Aorta (tissue), 5 donors: Measurements from ENCODE around the gene TLE3. TPM values are rescaled to one million over a fixed set of nuclear protein-coding genes. Genes with fewer than 3 reads are reported as not detected.

Experiments used
- ATAC-seq: fragments of 200-7000 bp; cut with Tn5 transposase; one replicate; pipeline ENCODE4 v1.9.1; 2022; ENCODE audit warnings: moderate library complexity; ENCODE audit not compliant: low FRiP score
- DNase-seq, 2 donors: peaks; one replicate each; pipeline ENCODE4 v3.0.0-alpha.2; 2020
- H3K27ac ChIP-seq, 2 donors: one replicate each; pipeline ENCODE4 v1.5.1; 2013; ENCODE audit warnings: low read length in 2 of 2, mild to moderate bottlenecking in 2 of 2, moderate library complexity in 2 of 2, control low read depth in 1 of 2, inconsistent platforms in 1 of 2, low read depth in 1 of 2
- H3K27me3 ChIP-seq, 2 donors: one replicate each; pipeline ENCODE4 v1.6.1; 2013; ENCODE audit warnings: control low read depth in 1 of 2, low read length in 1 of 2, mild to moderate bottlenecking in 1 of 2, moderate library complexity in 1 of 2; ENCODE audit not compliant: insufficient read depth in 2 of 2, control insufficient read depth in 1 of 2
- H3K36me3 ChIP-seq, 2 donors: one replicate each; pipeline ENCODE4 v1.6.1; 2013; ENCODE audit warnings: control low read depth in 1 of 2, low read length in 1 of 2, mild to moderate bottlenecking in 1 of 2; ENCODE audit not compliant: insufficient read depth in 2 of 2, control insufficient read depth in 1 of 2
- H3K4me1 ChIP-seq, 2 donors: one replicate each; pipeline ENCODE4 v1.6.1; 2013; ENCODE audit warnings: low read length in 2 of 2, control low read depth in 1 of 2, mild to moderate bottlenecking in 1 of 2, moderate library complexity in 1 of 2; ENCODE audit not compliant: insufficient read depth in 2 of 2, control insufficient read depth in 1 of 2
- H3K4me3 ChIP-seq, 2 donors: one replicate each; pipeline ENCODE4 v1.5.1; 2013; ENCODE audit warnings: low read length in 2 of 2, control low read depth in 1 of 2, mild to moderate bottlenecking in 1 of 2
- H3K9me3 ChIP-seq: one replicate; pipeline ENCODE4 v1.6.1; 2013; ENCODE audit warnings: mild to moderate bottlenecking, low read length; ENCODE audit not compliant: control insufficient read depth
- WGBS, 2 donors: extraction: QIAGEN DNeasy Blood & Tissue Kit; methylation state at CpG; one replicate each; pipeline ENCODE4 v1.1.7; 2013; 5-methylcytosine and 5-hydroxymethylcytosine counted together
- intact Hi-C, 2 donors: fragments of 100-400 bp; cut with DNase I; formaldehyde crosslinking; loops; one replicate each; pipeline versions ENCODE4 v1.14.2 to v1.15.0; 2022
- polyA plus RNA-seq, 2 donors: library from polyadenylated mRNA; stranded (reverse); fragments of 200-250 nt; gene quantifications; one replicate each; pipeline ENCODE4 v1.2.3, GENCODE V29; 2013
- total RNA-seq, 2 donors: library from RNA; stranded (reverse); fragmentation: NEBNext Ultra II Directional; extraction: Animal tissue kit (Norgen Biotek cat#: 25700); gene quantifications; one replicate each; pipeline ENCODE4 v1.2.1, GENCODE V29; 2021
- donor health status: healthy with polysubstance abuse.
- donor health status: Bipolar disorder and iron deficiency.
- donor health status: DM: no; HTN: no; CAD: no.
- donor health status: DM: no; HTN: no; CAD: no.
- donor health status: DM: yes; HTN: yes; CAD: no.

The TLE3 gene
- total and polyA plus RNA-seq, 4 donors, result 8.3 to 89.9 (median 28.2) TPM

DNA sequence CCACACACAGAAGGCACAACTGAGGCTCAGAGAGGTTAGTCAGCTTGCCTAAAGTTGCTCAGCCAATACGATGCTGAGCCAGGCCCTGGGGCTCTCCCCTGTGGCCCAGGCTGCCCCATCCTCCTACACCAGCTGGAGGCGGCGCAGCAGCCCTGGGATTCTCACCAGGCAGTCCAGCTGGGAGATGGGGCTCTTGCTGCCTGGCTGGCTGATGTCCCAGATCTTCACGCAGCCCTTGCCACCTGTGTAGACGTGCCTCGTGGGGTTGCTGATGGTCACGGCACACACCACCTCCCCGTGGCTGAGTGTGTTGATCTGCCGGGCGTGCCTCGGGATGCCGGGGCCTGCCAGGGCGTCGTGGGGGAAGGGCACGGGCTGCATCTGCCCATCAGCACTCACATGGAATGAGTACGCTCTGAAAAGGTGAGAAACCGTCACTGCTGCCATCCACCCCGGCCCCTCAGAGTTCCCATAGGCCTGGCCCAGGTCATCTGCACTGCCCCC lies 42.8 kb downstream of the TLE3 start:
- DNase-seq (peak; percentile 28 to 54), ATAC-seq (no peak)
- no peak overlapping the region for H3K4me3 ChIP-seq
- intact Hi-C loops, result no loop called here
- peaks cover 0 to 19% of the 10 kb centered on the region in 2 donors for H3K36me3 ChIP-seq
- no peaks in the 10 kb centered on the region for H3K4me1 ChIP-seq
- 87 to 92% methylated on average over 18 of the region's 18 CpGs for WGBS, 2 donors
- no peak overlapping the region for H3K27ac ChIP-seq
- H3K9me3 ChIP-seq, result no peaks in the 10 kb centered on the region
- no peaks in the 10 kb centered on the region for H3K27me3 ChIP-seq

GRCh38 chr15:70054366-70054765 lies 43.4 kb downstream of the TLE3 start:
- H3K36me3 ChIP-seq, result peaks cover 0 to 15% of the 10 kb centered on the region in 2 donors
- intact Hi-C loops, result no loop called here

DNA sequence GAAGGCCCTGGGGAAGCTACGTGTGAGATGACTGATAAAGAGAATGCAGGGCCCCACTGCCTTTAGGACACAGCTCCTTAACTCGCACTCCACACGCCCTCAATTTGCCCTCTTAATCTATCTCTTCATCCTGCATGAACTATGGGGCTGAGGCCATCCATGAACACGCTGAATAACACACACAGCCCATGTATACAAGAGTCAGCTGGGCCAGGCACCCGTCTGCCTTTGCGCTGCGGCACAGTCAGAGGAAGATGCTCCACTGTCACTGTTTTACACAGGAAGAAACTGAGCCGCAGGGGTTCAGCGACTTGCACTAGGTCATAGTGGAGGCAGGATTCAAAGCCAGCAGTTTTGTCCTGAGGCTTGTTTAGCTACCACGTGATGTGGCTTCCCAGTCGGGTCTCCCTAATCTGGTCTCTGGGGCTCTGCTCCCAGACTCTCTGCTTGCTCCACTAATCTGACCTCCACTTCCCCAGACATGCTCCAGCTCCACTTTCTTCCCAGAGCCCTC lies 43.9 kb downstream of the TLE3 start:
- 83 to 89% methylated on average over 11 of the region's 11 CpGs for WGBS, 2 donors
- Histone ChIP-seq H3K36me3 (peaks cover 0 to 15% of the 10 kb centered on the region in 2 donors), H3K4me1 (no peaks in the 10 kb centered on the region), H3K27me3 (no peaks in the 10 kb centered on the region), H3K27ac (no peak overlapping the region), H3K9me3 (no peaks in the 10 kb centered on the region), H3K4me3 (no peak overlapping the region)
- DNase-seq (peak in 1 of 2 donors; percentile 53), ATAC-seq (no peak)
- intact Hi-C loops, result no loop called here

More at GRCh38 chr15:70054366-70054765, 43.4 kb downstream of the TLE3 start:
- no peak for ATAC-seq
- Histone ChIP-seq H3K4me3 (no peak overlapping the region), H3K9me3 (no peaks in the 10 kb centered on the region), H3K4me1 (no peaks in the 10 kb centered on the region), H3K27ac (no peak overlapping the region), H3K27me3 (no peaks in the 10 kb centered on the region)
- 91 to 96% methylated on average over 19 of the region's 19 CpGs for WGBS, 2 donors
- DNase-seq, result peak in 1 of 2 donors; percentile 70

GRCh38 chr15:70053001-70053715 lies 44.6 kb downstream of the TLE3 start:
- no peaks in the 10 kb centered on the region for H3K9me3 ChIP-seq
- ATAC-seq, result no peak
- H3K4me1 ChIP-seq, result no peaks in the 10 kb centered on the region
- 75 to 79% methylated on average over 15 of the region's 15 CpGs for WGBS, 2 donors
- no peak overlapping the region for H3K27ac ChIP-seq
- peak in 1 of 2 donors; percentile 61 for DNase-seq
- intact Hi-C loops, result no loop called here
- peaks cover 0 to 14% of the 10 kb centered on the region in 2 donors for H3K36me3 ChIP-seq
- no peak overlapping the region for H3K4me3 ChIP-seq
- no peaks in the 10 kb centered on the region for H3K27me3 ChIP-seq

DNA sequence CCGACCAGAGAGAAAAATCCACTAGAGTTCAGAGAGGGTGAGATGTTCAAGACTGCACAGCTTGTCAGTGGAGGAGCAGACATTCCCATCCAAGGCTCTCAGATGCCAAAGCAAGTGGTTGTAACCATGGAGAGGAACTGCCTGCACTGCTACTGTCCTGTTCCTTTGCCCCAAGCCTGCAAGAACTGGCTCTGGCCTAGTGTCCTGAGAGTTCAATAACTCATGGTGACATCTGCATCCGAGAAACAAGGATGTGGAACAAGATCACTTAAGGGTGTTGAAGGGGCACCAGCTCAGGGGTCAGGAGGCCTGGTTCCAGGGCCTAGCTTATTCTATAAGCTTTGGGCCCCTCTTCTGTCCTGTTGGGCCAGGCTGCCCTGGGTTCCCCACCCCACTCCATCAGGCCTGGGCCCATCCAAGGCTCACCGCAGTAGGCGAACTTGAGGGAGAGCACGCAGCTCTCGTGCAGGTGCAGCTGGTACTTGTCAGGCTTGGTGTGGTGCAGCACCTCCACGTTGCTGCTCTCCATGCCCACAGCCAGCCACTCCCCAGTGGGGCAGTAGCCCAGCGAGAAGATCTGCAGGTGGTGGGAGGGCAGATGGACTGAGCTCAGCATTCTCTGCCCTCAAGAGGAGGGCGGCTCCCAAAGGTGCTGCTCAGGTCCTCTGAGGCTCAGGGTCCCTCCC lies 45.6 kb downstream of the TLE3 start:
- H3K4me1 ChIP-seq, result no peaks in the 10 kb centered on the region
- intact Hi-C loops, result no loop called here
- WGBS, 2 donors, result 91 to 92% methylated on average over 9 of the region's 9 CpGs
- H3K36me3 ChIP-seq, result peaks cover 0 to 13% of the 10 kb centered on the region in 2 donors
- ATAC-seq, result no peak
- no peak overlapping the region for H3K4me3 ChIP-seq
- no peak overlapping the region for H3K27ac ChIP-seq
- H3K9me3 ChIP-seq, result no peaks in the 10 kb centered on the region
- no peaks in the 10 kb centered on the region for H3K27me3 ChIP-seq
- peak in 1 of 2 donors; percentile 74 for DNase-seq

DNA sequence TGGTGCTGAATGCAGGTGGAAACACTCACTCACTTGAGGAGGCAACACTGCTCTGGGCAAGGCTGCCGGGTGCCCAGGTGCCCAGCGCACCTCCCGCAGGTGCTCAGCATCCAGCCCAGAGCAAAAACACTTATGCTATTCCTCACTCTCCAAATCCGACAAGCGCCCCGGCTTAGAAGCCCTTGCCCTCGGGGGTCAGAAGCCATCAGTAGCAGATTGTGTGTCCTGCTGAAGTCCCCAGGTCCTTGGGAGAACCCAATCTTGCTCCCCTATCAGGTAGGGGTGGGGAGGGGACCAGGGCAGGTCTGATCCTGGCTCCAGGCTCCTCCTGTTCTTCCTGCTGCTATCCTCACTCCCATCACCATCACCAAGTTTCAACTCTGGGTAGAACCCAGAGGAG lies 46.7 kb downstream of the TLE3 start:
- 95% methylated on average over 7 of the region's 7 CpGs for WGBS, 2 donors
- no peaks in the 10 kb centered on the region for H3K27me3 ChIP-seq
- H3K9me3 ChIP-seq, result no peaks in the 10 kb centered on the region
- peaks cover 0 to 11% of the 10 kb centered on the region in 2 donors for H3K36me3 ChIP-seq
- no peak overlapping the region for H3K27ac ChIP-seq
- no peak for ATAC-seq
- intact Hi-C loops, result no loop called here
- peak in 1 of 2 donors; percentile 24 for DNase-seq
- H3K4me3 ChIP-seq, result no peak overlapping the region
- H3K4me1 ChIP-seq, result no peaks in the 10 kb centered on the region

- H3K36me3 ChIP-seq, result peaks cover 0 to 11% of the 10 kb centered on the region in 2 donors
- no peaks in the 10 kb centered on the region for H3K27me3 ChIP-seq
- H3K9me3 ChIP-seq, result no peaks in the 10 kb centered on the region
- H3K27ac ChIP-seq, result no peak overlapping the region
- no peaks in the 10 kb centered on the region for H3K4me1 ChIP-seq
- ATAC-seq (no peak), DNase-seq (peak in 1 of 2 donors; percentile 23)
- H3K4me3 ChIP-seq, result no peak overlapping the region
- intact Hi-C loops, result no loop called here
- WGBS, 2 donors, result 88 to 90% methylated on average over 9 of the region's 9 CpGs
Measured at GRCh38 chr15:70050441-70050840, 47.3 kb downstream of the TLE3 start.

- DNase-seq, result peak in 1 of 2 donors; percentile 62
- intact Hi-C loops, result no loop called here
- ATAC-seq, result no peak
Measured at GRCh38 chr15:70049701-70050301, 47.9 kb downstream of the TLE3 start.

More at GRCh38 chr15:70049701-70050301, 47.9 kb downstream of the TLE3 start:
- no peaks in the 10 kb centered on the region for H3K9me3 ChIP-seq
- no peaks in the 10 kb centered on the region for H3K4me1 ChIP-seq
- no peak overlapping the region for H3K4me3 ChIP-seq
- peaks cover 0 to 10% of the 10 kb centered on the region in 2 donors for H3K36me3 ChIP-seq
- no peak overlapping the region for H3K27ac ChIP-seq
- no peaks in the 10 kb centered on the region for H3K27me3 ChIP-seq
- WGBS, 2 donors, result 81 to 82% methylated on average over 22 of the region's 22 CpGs
